ENCODE data around the gene PDGFRA. TPM values are rescaled to one million over a fixed set of nuclear protein-coding genes. Genes with fewer than 3 reads are reported as not detected.
A peak's percentile ranks its signal among the peaks of the same experiment; 100 is the strongest.

PDGFRA gene
- polyA plus RNA-seq, 3 donors, result not detected

GRCh38 chr4:54281054-54281766 is 52.1 kb downstream of the PDGFRA start:
- Mint-ChIP-seq H3K9me3 (peaks cover 12 to 22% (median 21%) of the 10 kb centered on the region in 7 donors), H3K27me3 (ENCODE audit: low read depth in 3 of 3) (peaks cover 3 to 6% (median 3%) of the 10 kb centered on the region in 3 donors), H3K4me1 (peaks cover 16% of the 10 kb centered on the region), H3K36me3 (no peaks in the 10 kb centered on the region), H3K27ac (no peak overlapping the region), H3K4me3 (no peak overlapping the region)
- Histone ChIP-seq H3K36me3 (replicated peaks in 1 of 2; ENCODE audit: control insufficient read depth in 1 of 2, insufficient read depth in 2 of 2, low read length in 2 of 2) (no peaks in the 10 kb centered on the region), H3K27ac (ENCODE audit: low read depth in 1 of 2, low read length in 2 of 2) (no peak overlapping the region), H3K9ac (ENCODE audit: insufficient read depth, low read length, poor library complexity, severe bottlenecking) (no peak overlapping the region), H3K27me3 (ENCODE audit: control insufficient read depth in 2 of 2, insufficient read depth in 2 of 2, low read length in 2 of 2) (no peaks in the 10 kb centered on the region), H3K9me3 (replicated peaks in 1 of 2; ENCODE audit: control insufficient read depth in 1 of 2, insufficient read depth in 1 of 2, low read length in 2 of 2) (peaks cover 4 to 20% of the 10 kb centered on the region in 2 donors), H3K79me2 (ENCODE audit: insufficient read depth, low read length) (no peaks in the 10 kb centered on the region), H3K4me2 (replicated peaks; ENCODE audit: extremely low read depth, low read length, poor library complexity, severe bottlenecking) (no peak overlapping the region), H3K4me3 (replicated peaks in 1 of 3; ENCODE audit: low read depth in 2 of 3, low read length in 3 of 3) (no peak overlapping the region), H3K4me1 (ENCODE audit: control insufficient read depth in 1 of 2, insufficient read depth in 2 of 2, low read length in 2 of 2) (peaks cover 0 to 5% of the 10 kb centered on the region in 2 donors), H2AFZ (ENCODE audit: insufficient read depth, low read depth, low read length, poor library complexity, severe bottlenecking) (no peak overlapping the region), H4K20me1 (ENCODE audit: insufficient read depth, low read length) (no peaks in the 10 kb centered on the region)
- peak in 2 of 3 donors; percentile 0 to 43 for DNase-seq
- WGBS (ENCODE audit: insufficient coverage), result 4% methylated on average over 3 of the region's 6 CpGs
- intact Hi-C loops (cut with micrococcal nuclease), result no loop called here
- TF ChIP-seq, protein P1, sequence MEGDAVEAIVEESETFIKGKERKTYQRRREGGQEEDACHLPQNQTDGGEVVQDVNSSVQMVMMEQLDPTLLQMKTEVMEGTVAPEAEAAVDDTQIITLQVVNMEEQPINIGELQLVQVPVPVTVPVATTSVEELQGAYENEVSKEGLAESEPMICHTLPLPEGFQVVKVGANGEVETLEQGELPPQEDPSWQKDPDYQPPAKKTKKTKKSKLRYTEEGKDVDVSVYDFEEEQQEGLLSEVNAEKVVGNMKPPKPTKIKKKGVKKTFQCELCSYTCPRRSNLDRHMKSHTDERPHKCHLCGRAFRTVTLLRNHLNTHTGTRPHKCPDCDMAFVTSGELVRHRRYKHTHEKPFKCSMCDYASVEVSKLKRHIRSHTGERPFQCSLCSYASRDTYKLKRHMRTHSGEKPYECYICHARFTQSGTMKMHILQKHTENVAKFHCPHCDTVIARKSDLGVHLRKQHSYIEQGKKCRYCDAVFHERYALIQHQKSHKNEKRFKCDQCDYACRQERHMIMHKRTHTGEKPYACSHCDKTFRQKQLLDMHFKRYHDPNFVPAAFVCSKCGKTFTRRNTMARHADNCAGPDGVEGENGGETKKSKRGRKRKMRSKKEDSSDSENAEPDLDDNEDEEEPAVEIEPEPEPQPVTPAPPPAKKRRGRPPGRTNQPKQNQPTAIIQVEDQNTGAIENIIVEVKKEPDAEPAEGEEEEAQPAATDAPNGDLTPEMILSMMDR (IDR thresholded peaks at IDR 0.05), result no peak

GRCh38 chr4:54282837-54283236 is 53.7 kb downstream of the PDGFRA start:
- Mint-ChIP-seq H3K9me3 (peaks cover 12 to 27% (median 21%) of the 10 kb centered on the region in 7 donors), H3K27ac (no peak overlapping the region), H3K4me1 (peaks cover 6% of the 10 kb centered on the region), H3K4me3 (no peak overlapping the region), H3K36me3 (no peaks in the 10 kb centered on the region), H3K27me3 (ENCODE audit: low read depth in 3 of 3) (peaks cover 0 to 1% (median 0%) of the 10 kb centered on the region in 3 donors)
- Histone ChIP-seq H2AFZ (ENCODE audit: insufficient read depth, low read depth, low read length, poor library complexity, severe bottlenecking) (no peak overlapping the region), H3K9me3 (replicated peaks in 1 of 2; ENCODE audit: control insufficient read depth in 1 of 2, insufficient read depth in 1 of 2, low read length in 2 of 2) (peaks cover 4 to 20% of the 10 kb centered on the region in 2 donors), H3K27me3 (ENCODE audit: control insufficient read depth in 2 of 2, insufficient read depth in 2 of 2, low read length in 2 of 2) (no peaks in the 10 kb centered on the region), H3K36me3 (replicated peaks in 1 of 2; ENCODE audit: control insufficient read depth in 1 of 2, insufficient read depth in 2 of 2, low read length in 2 of 2) (no peaks in the 10 kb centered on the region), H3K79me2 (ENCODE audit: insufficient read depth, low read length) (no peaks in the 10 kb centered on the region), H3K4me2 (replicated peaks; ENCODE audit: extremely low read depth, low read length, poor library complexity, severe bottlenecking) (no peak overlapping the region), H3K27ac (ENCODE audit: low read depth in 1 of 2, low read length in 2 of 2) (no peak overlapping the region), H3K4me1 (ENCODE audit: control insufficient read depth in 1 of 2, insufficient read depth in 2 of 2, low read length in 2 of 2) (no peaks in the 10 kb centered on the region), H4K20me1 (ENCODE audit: insufficient read depth, low read length) (no peaks in the 10 kb centered on the region), H3K4me3 (replicated peaks in 1 of 3; ENCODE audit: low read depth in 2 of 3, low read length in 3 of 3) (no peak overlapping the region), H3K9ac (ENCODE audit: insufficient read depth, low read length, poor library complexity, severe bottlenecking) (no peak overlapping the region)
- no peak for DNase-seq
- WGBS (ENCODE audit: insufficient coverage), result 100% methylated on average over 1 of the region's 4 CpGs
- TF ChIP-seq, protein P1 (IDR thresholded peaks at IDR 0.05), result no peak
- intact Hi-C loops (cut with micrococcal nuclease), result no loop called here
